GM12874 (cell line): ENCODE data around the gene ATP2B1.

Experiments used
- TF ChIP-seq, protein P1 (sequence below): IDR thresholded peaks from 2 replicates; pipeline ENCODE4 v1.5.1; 2011; ENCODE audit warnings: low read depth, mild to moderate bottlenecking, control low read depth, low read length, moderate library complexity; ENCODE audit not compliant: insufficient read depth

The ATP2B1 gene

DNA sequence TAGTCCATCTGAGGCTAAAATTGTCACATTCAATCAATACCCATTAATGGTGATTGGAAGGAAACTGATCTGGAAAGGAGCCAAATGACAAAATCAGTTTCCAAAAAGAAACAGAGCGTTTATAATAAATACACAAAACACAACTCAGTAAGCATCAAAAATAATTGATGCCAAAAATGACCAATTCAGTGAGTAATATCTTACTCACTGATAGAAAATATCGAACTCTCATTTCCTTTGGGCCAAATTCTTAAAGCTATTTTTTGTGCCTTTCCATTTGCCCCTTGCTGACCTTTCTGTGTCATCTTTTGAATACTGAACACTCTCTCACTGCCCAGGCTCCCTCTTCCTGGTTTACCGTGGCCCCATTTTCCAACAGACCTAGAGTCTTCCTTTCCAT is 22.5 kb upstream of the ATP2B1 start:
- TF ChIP-seq, protein P1, sequence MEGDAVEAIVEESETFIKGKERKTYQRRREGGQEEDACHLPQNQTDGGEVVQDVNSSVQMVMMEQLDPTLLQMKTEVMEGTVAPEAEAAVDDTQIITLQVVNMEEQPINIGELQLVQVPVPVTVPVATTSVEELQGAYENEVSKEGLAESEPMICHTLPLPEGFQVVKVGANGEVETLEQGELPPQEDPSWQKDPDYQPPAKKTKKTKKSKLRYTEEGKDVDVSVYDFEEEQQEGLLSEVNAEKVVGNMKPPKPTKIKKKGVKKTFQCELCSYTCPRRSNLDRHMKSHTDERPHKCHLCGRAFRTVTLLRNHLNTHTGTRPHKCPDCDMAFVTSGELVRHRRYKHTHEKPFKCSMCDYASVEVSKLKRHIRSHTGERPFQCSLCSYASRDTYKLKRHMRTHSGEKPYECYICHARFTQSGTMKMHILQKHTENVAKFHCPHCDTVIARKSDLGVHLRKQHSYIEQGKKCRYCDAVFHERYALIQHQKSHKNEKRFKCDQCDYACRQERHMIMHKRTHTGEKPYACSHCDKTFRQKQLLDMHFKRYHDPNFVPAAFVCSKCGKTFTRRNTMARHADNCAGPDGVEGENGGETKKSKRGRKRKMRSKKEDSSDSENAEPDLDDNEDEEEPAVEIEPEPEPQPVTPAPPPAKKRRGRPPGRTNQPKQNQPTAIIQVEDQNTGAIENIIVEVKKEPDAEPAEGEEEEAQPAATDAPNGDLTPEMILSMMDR: no peak

DNA sequence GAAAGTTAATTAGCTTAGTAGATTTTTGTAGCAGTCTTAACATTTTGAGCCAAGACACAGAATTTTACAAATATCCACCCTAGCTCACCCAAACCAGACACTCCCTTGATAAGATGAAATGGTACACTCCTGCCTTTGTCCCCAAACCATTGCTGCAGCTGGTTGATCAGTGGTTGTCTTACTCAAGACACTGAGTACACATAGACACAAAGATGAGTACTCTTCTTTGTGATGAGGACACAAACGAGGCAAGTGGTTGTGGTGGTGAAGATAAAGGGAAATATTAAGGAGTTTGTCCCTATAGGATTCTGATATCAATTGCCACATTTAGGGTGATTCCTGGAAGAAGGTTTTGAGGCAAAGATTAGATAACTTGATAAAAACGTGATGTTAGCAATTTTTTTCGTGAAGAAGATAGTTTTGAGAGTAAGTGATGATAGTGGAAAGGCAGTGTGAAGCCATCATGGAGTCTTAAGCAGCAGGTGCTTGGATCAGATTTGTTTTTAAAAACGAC is 21.4 kb upstream of the ATP2B1 start:
- TF ChIP-seq, protein P1: no peak

DNA sequence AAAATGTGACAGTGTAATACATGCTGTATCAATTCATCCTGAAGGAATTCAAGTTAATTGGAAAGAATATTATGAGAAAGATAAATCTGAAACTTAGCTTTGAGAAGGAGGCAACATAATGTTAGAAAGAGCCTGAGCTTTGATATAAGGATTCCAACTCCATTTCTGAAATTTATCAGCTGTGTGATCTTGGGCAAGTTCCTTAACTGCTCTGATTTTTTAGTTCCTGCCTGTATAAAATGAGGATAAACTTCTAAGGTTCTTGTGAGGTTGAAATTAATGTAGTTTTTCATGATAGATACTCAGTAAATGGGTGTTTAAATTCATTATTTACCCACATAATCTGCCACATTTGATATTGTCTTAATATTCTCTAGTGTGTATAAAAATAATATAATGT is 14.6 kb upstream of the ATP2B1 start:
- TF ChIP-seq, protein P1: no peak

DNA sequence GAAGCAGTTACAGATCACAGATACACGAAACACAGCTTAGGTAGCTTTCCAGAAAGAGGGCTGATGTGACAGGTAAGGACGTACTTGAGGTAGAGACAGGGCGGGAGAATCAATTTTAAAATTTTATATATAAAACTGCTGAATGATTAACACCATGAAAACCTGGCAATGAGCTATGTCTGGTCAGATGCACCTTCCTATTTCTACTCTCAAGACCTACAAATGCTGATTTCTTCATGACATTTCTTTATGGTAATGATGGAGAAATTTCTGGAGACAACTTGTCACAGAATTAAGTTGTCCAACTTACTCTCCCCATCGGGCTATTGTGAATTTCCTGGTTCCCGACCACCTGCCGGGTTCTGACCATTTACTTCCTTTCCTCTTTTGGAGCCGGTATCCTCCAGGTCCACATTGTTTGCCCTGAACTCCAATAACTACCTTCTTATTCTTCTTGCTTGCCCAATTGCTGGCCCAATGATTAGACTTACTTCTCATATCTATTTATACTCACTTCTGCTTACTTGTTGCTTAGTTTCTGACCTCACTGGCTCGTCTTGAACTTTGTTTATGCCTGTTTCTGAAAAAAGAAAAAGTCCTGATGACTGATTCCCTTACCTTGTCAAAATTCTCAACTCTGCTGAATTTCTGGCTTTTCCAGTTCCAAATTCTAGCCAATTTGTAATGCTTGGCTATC is 12.8 kb upstream of the ATP2B1 start:
- TF ChIP-seq, protein P1: no peak

DNA sequence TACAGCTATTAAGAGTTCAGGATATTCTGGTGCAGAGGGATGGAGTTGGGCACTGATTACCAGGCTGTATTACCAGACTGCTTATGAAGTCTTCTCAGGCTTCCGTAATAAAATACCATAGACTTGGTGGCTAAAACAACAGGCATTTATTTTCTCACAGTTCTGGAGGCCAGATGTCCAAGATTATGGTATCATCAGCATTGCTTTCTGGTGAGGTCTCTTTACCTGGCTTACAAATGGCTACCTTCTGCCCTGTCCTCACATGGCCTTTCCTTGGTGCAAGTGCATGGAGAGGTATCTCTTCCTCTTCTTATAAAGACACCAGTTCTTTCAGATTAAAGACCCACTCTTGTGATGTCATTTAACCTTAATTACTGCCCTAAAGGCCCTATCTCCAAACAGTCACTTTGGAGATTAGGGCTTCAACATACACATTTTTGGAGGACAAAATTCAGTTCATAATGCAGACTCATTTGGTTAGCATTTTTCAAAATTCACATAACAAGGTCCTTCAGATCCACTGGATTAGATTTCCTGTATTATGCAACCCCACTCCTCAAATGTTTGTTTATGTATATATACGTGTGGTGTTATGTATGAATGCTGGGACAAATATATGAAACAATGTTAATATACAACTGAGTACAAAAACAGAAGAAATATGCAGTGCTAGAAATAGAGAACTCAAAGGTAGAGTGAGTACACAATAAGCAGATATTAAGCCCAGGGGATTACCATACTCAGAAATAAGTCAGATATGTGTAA is 9.3 kb upstream of the ATP2B1 start:
- TF ChIP-seq, protein P1: no peak

DNA sequence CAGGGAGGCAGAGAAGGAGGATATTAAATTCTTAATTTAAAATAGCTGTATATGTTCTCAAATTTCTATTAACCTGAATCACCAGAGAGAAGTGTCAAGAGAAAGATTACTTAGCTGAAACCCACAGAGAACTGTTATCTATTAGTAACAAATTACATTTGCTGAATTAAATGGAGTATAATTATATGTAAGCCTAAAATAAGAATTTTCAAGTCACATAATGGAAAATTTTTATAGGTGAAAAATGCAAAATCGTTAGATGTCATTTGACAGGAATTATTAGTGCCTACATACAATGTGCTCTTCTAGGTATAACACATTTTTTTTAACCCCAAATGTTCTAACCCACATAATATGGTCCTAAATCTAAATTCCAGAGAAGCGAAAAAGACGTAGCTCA is 4.1 kb upstream of the ATP2B1 start:
- TF ChIP-seq, protein P1: no peak

DNA sequence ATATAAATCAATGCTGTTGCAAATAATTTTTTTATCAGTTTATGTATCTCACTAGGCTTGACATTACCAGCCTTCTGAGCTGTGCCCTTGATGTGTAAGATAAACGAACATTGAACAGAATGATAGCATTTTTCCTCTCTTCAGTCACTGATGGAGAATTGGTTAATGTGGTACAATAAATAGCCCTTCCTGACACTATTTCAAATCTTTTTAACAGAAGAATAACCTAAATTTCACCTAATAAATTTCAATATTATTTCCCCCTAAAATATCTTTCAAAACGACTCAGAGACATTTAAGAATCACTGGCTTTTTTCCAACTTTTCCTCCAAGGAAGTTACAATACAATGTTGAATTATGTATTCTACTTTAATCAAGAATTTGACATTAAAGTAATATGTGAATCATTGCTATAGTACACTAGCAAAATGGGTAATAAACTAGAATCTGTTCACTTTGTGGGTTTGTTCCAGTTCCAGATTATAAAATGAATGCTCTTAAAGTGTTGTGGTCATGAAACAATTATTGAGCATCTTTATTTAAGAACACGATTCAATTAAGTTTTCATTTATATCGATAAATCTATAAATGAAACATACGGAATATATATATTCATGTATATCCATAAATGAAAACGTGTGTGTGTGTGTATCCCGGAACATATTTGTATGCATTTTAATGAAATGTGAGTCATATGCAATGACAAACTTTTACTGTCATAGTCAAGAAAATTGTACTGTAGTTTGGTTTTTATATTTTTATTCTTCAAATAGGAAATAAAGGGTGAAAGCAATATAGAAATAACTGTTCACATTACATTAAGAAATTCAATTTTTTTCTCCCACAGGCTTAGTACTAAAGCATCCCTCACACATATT is 2.5 kb upstream of the ATP2B1 start:
- TF ChIP-seq, protein P1: no peak
